ENCODE data around the gene UROC1. TPM values are rescaled to one million over a fixed set of nuclear protein-coding genes. Genes with fewer than 3 reads are reported as not detected.

Gene UROC1
- total RNA-seq, 1 donor = not detected

DNA sequence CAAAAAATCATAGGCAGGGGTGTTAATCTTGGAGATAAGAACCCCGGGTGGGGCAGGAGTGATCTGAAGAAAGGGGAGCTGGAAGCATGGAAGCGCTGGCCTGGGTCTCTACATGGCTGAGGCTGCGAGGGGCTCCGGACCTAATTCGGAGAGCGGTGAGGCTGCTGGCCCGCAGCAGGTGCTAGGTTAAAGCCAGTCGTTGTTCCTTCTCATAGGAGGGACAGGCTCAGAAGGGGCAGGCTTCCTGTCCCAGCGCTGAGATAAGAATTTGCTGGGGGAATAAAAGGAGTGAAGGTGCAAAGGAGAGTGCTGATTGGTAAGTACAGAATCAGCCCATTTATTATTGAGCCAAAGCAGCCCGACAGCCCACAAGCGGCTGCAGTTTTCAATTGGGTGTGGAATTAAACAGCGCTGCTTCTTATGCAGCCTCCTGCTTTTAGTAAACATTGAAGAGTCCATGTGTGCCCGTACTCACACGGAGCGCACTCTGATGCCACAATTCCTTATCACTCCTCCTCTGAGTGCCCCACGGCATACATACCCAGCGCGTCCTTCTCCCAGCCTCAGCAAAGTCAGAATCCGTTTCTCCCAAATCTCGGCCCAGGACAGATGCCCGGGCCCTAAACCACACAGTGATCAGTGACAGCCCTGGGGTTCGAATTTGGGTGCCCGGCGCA is 23.5 kb upstream of the UROC1 start:
- H3K4me3 ChIP-seq (ENCODE audit: low read depth, low read length) = no peak overlapping the region
- no peak for DNase-seq (ENCODE audit: low read depth)
- TF ChIP-seq, protein P1, sequence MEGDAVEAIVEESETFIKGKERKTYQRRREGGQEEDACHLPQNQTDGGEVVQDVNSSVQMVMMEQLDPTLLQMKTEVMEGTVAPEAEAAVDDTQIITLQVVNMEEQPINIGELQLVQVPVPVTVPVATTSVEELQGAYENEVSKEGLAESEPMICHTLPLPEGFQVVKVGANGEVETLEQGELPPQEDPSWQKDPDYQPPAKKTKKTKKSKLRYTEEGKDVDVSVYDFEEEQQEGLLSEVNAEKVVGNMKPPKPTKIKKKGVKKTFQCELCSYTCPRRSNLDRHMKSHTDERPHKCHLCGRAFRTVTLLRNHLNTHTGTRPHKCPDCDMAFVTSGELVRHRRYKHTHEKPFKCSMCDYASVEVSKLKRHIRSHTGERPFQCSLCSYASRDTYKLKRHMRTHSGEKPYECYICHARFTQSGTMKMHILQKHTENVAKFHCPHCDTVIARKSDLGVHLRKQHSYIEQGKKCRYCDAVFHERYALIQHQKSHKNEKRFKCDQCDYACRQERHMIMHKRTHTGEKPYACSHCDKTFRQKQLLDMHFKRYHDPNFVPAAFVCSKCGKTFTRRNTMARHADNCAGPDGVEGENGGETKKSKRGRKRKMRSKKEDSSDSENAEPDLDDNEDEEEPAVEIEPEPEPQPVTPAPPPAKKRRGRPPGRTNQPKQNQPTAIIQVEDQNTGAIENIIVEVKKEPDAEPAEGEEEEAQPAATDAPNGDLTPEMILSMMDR (IDR thresholded peaks at IDR 0.05; ENCODE audit: insufficient read depth, low read length) = no peak

DNA sequence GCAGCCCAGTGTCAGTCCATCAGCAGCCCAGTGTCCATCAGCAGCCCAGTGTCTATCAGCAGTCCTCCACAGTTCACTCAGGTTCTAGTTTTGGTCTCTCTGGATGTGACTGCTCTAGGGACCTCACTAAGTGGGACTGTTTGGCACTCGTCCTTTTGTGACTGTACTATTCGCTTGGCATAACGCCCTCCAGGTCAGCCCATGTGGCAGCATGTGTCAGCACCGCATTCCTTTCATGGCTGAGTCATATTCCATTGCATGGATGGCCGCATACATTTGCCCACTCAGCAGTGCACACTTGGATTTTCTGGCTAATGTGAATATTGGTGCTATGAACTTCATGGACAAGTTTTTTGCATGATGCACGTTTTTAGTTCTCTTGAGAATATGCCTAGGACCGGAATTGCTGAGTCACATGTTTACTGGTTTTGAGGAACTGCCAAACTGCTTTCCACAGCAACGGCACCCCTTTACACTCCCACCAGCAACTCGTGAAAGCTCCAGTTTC is 22.8 kb upstream of the UROC1 start:
- TF ChIP-seq, protein P1 (IDR thresholded peaks at IDR 0.05; ENCODE audit: insufficient read depth, low read length) = no peak
- DNase-seq (ENCODE audit: low read depth) = peak; percentile 91
- H3K4me3 ChIP-seq (ENCODE audit: low read depth, low read length) = no peak overlapping the region

DNA sequence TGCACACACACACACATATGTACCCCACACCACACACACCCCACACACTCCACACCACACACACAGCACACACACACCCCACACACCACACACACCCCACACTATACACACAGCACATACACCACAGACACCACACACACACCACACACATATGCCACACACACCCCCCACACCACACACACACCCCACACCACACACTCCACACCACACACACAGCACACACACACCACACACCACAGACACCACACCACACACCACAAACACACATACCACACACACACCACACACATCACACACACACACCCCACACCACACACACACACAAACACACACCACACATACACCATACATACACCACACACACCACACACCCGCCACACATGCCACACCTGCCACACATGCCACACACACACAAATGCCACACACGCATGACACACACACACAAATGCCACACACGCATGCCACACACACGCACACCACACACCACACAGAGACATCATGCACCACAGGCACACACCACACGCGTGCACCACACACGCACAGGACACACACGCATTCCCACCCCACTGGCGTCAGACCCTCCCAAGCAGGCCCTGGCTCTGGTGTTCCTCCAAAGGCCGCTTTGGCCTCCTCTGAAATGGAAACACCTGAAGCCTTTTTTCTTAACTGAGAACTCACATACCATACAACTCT is 22.1 kb upstream of the UROC1 start:
- H3K4me3 ChIP-seq (ENCODE audit: low read depth, low read length) = no peak overlapping the region
- TF ChIP-seq, protein P1 (IDR thresholded peaks at IDR 0.05; ENCODE audit: insufficient read depth, low read length) = no peak
- DNase-seq (ENCODE audit: low read depth) = no peak

DNA sequence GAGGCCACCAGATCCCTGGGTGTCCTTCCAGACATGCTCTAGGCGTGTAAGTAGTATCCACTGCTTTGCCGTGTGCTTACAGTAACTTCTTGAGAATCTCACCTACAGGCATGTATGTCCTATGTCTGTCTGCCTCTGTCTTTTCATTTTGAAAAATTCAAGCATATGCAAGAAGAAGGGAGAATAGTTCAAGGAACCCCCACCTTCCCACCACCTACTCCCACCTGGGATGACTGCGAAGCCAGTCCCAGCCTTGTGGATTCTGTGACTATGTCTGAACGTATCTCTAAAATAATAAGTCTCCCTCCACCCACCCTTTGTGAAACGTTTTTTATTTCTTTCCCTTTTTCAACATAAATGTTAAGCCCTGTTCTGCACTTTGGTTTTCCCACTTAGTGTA is 21.4 kb upstream of the UROC1 start:
- H3K4me3 ChIP-seq (ENCODE audit: low read depth, low read length) = no peak overlapping the region
- no peak for DNase-seq (ENCODE audit: low read depth)
- TF ChIP-seq, protein P1 (IDR thresholded peaks at IDR 0.05; ENCODE audit: insufficient read depth, low read length) = no peak

DNA sequence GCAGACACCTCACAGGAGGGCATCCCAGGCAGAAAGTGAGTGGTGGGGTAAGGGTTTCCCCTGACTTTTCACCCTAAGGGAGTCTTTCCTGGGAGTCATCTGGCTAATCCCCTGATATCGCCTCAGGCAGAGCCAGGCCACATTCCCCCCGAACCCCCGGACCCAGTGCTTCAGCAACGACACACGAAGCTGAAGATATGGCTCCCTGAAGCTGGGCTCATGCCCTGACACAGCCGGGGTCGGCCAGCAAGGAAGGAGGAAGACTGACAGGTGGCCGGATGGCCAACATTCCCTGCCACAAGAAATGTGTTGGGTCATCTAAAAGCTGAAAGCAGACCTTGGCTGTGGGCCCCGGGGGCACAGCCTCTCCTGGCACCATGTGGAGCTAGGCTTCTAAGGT is 20.7 kb upstream of the UROC1 start:
- H3K4me3 ChIP-seq (ENCODE audit: low read depth, low read length) = no peak overlapping the region
- DNase-seq (ENCODE audit: low read depth) = no peak
- TF ChIP-seq, protein P1 (IDR thresholded peaks at IDR 0.05; ENCODE audit: insufficient read depth, low read length) = no peak

DNA sequence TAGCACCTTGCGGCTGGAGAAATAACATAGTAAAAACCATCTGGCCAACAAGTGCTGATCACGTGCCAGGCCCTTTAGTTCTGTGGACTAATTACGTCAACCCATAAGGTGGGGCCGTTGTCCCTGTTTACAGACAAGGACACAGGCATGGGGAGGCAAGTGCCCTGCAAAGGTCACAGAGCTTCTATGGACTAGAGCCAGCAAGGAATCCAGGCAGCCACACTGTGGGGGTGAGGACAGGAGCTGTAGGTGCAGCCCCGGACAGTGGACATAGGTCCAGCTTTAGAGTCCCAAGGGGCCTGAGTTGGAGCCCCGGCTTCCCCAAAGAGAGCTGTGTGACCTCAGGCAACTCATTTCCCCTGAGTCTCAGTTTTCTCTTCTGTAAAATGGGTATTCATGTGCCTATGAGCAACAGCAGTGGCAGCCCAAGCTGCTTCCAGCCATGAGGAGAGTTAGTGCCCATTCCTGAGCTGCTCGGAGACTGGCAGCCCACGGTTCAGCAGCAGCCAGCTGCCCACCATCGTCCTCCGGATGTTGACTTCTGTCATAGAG is 20.2 kb upstream of the UROC1 start:
- no peak overlapping the region for H3K4me3 ChIP-seq (ENCODE audit: low read depth, low read length)
- TF ChIP-seq, protein P1 (IDR thresholded peaks at IDR 0.05; ENCODE audit: insufficient read depth, low read length) = no peak
- no peak for DNase-seq (ENCODE audit: low read depth)
